Peyer's patch (tissue), 4 donors: ENCODE measurements around the gene TPM1. TPM values are rescaled to one million over a fixed set of nuclear protein-coding genes. Genes with fewer than 3 reads are reported as not detected.

Source experiments
- DNase-seq, 3 donors: peaks; one replicate each; pipeline ENCODE4 v3.0.0-alpha.2; 2017 to 2019
- H3K27ac ChIP-seq, 4 donors: fragments of 200-600 bp; sonication (generic); one replicate each; pipeline ENCODE4 v1.5.1; 2016 to 2019
- H3K27me3 ChIP-seq, 2 donors: fragments of 200-600 bp; sonication (generic); one replicate each; pipeline ENCODE4 v1.5.1; 2019
- H3K36me3 ChIP-seq, 3 donors: fragments of 200-600 bp; sonication (generic); one replicate each; pipeline ENCODE4 v1.5.1; 2016 to 2019
- H3K4me1 ChIP-seq, 4 donors: fragments of 200-600 bp; sonication (generic); one replicate each; pipeline ENCODE4 v1.5.1; 2016 to 2019
- H3K4me3 ChIP-seq, 4 donors: fragments of 200-600 bp; sonication (generic); 1 replicate in 3 of 4; 2 replicates in 1 of 4; pipeline ENCODE4 v1.5.1; 2016 to 2019; ENCODE audit warnings: mild to moderate bottlenecking in 1 of 4
- H3K9me3 ChIP-seq, 4 donors: fragments of 200-600 bp; sonication (generic); one replicate each; pipeline ENCODE4 v1.5.1; 2016 to 2019; ENCODE audit warnings: mild to moderate bottlenecking in 1 of 4
- POLR2A ChIP-seq, 2 donors: fragments of 450-650 bp; IDR thresholded peaks; one replicate each; pipeline ENCODE4 v1.5.1; 2017; ENCODE audit warnings: antibody characterized with exemption in 2 of 2, mild to moderate bottlenecking in 2 of 2, moderate library complexity in 2 of 2
- total RNA-seq, 4 donors: library from RNA; depleted of rRNA; stranded (reverse); fragments of >200 nt; gene quantifications; one replicate each; pipeline ENCODE4 v1.1.0, GENCODE V29; 2016
- TF ChIP-seq, protein P1 (sequence below), 6 experiments: fragments of 450-650 bp in 4 of 6; fragments of 200-600 bp in 2 of 6; sonication (generic) in 1 of 6; IDR thresholded peaks; one replicate each; pipeline ENCODE4 v1.5.1; 2017 to 2019; ENCODE audit warnings: antibody characterized with exemption in 6 of 6, mild to moderate bottlenecking in 3 of 6, moderate library complexity in 1 of 6

TPM1 gene
- total RNA-seq, 4 donors from 2014 or later = 555 to 997 (median 617) TPM

- H3K36me3 ChIP-seq = peaks cover 0 to 52% (median 0%) of the 10 kb centered on the region in 3 donors
- H3K4me3 ChIP-seq = no peak overlapping the region
- H3K27ac ChIP-seq = no peak overlapping the region
- no peaks in the 10 kb centered on the region for H3K9me3 ChIP-seq
- H3K4me1 ChIP-seq = peaks cover 0 to 10% (median 0%) of the 10 kb centered on the region in 4 donors
- no peaks in the 10 kb centered on the region for H3K27me3 ChIP-seq
- no peak for TF ChIP-seq POLR2A (IDR thresholded peaks at IDR 0.05)
- TF ChIP-seq, protein P1, sequence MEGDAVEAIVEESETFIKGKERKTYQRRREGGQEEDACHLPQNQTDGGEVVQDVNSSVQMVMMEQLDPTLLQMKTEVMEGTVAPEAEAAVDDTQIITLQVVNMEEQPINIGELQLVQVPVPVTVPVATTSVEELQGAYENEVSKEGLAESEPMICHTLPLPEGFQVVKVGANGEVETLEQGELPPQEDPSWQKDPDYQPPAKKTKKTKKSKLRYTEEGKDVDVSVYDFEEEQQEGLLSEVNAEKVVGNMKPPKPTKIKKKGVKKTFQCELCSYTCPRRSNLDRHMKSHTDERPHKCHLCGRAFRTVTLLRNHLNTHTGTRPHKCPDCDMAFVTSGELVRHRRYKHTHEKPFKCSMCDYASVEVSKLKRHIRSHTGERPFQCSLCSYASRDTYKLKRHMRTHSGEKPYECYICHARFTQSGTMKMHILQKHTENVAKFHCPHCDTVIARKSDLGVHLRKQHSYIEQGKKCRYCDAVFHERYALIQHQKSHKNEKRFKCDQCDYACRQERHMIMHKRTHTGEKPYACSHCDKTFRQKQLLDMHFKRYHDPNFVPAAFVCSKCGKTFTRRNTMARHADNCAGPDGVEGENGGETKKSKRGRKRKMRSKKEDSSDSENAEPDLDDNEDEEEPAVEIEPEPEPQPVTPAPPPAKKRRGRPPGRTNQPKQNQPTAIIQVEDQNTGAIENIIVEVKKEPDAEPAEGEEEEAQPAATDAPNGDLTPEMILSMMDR (IDR thresholded peaks at IDR 0.05) = no peak
- DNase-seq = no peak
These were observed 27.1 kb downstream of the TPM1 start for GRCh38 chr15:63069616-63070090.

DNA sequence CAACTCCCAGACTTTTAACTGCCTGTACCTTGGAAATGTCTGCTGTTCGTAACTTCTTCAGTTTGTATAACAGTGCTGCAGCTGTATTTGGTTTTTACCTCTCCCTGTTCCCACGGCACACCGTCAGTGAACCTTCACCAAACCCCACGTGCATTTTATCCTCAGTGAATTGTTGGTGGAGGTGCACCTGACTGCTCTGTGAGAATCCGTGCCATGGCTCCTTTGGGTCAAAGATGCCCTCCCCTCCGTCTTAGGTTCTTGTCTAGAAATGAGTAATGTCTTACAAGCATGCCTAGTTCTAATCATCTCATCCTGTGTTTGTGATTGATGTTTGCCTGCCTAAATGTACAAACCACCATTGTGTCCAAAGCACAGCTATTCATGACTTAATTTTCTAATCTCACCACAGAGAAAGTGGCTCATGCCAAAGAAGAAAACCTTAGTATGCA lies 28.2 kb downstream of the TPM1 start:
- H3K4me1 ChIP-seq = peaks cover 0 to 10% (median 0%) of the 10 kb centered on the region in 4 donors
- H3K4me3 ChIP-seq = no peak overlapping the region
- H3K27me3 ChIP-seq = no peaks in the 10 kb centered on the region
- peaks cover 0 to 42% (median 0%) of the 10 kb centered on the region in 3 donors for H3K36me3 ChIP-seq
- no peak for TF ChIP-seq POLR2A (IDR thresholded peaks at IDR 0.05)
- TF ChIP-seq, protein P1 (IDR thresholded peaks at IDR 0.05) = no peak
- DNase-seq = no peak
- no peak overlapping the region for H3K27ac ChIP-seq
- H3K9me3 ChIP-seq = no peaks in the 10 kb centered on the region

GRCh38 chr15:63071288-63071909 lies 28.9 kb downstream of the TPM1 start:
- H3K4me1 ChIP-seq = peaks cover 0 to 15% (median 0%) of the 10 kb centered on the region in 4 donors
- peaks cover 0 to 35% (median 0%) of the 10 kb centered on the region in 3 donors for H3K36me3 ChIP-seq
- H3K9me3 ChIP-seq = no peaks in the 10 kb centered on the region
- H3K27ac ChIP-seq = no peak overlapping the region
- DNase-seq = no peak
- no peak overlapping the region for H3K4me3 ChIP-seq
- TF ChIP-seq POLR2A (IDR thresholded peaks at IDR 0.05) = no peak
- TF ChIP-seq, protein P1 (IDR thresholded peaks at IDR 0.05) = no peak
- no peaks in the 10 kb centered on the region for H3K27me3 ChIP-seq

DNA sequence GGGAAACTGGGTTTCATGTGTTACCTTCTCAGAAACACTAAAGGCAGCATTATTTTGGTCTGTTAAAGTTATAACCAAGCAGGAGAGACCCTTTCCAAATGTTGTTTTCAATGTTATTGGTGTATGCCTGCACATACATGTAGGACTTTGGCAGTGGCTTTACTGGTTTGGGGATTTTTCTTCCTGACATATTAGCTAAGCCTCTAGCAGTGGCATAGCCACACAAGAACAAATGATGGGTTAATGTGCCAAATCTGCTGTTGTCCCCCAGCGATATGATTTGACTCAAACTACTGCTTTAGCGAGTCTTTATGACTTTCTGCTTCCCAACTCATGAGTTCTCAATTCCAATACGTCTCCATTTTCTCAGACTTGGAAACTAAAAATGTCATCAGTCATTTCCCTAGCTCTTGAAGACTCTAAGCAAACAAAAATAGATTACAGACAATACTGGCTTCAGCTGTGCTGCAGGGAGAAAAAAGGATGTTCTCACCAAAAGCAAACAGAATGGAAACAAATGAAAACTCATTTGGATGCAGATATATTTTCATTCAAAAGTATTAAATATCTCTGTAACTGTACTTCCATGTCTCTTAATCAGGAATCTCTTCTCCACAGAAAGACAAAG lies 29.6 kb downstream of the TPM1 start:
- H3K27ac ChIP-seq = peak overlapping the region in 2 of 4 donors; percentile 49 to 70

GRCh38 chr15:63072809-63073277 lies 30.3 kb downstream of the TPM1 start:
- peak overlapping the region in 2 of 4 donors; percentile 49 to 70 for H3K27ac ChIP-seq
- H3K4me1 ChIP-seq = peaks cover 0 to 20% (median 0%) of the 10 kb centered on the region in 4 donors
- DNase-seq = no peak
- no peak for TF ChIP-seq POLR2A (IDR thresholded peaks at IDR 0.05)
- TF ChIP-seq, protein P1 (IDR thresholded peaks at IDR 0.05) = no peak
- H3K36me3 ChIP-seq = peaks cover 0 to 23% (median 0%) of the 10 kb centered on the region in 3 donors
- no peak overlapping the region for H3K4me3 ChIP-seq
- H3K27me3 ChIP-seq = no peaks in the 10 kb centered on the region
- H3K9me3 ChIP-seq = no peaks in the 10 kb centered on the region

More for the DNA sequence above, 29.6 kb downstream of the TPM1 start:
- no peaks in the 10 kb centered on the region for H3K9me3 ChIP-seq
- no peak overlapping the region for H3K4me3 ChIP-seq
- no peak for DNase-seq
- TF ChIP-seq, protein P1 (IDR thresholded peaks at IDR 0.05) = no peak
- no peak for TF ChIP-seq POLR2A (IDR thresholded peaks at IDR 0.05)
- peaks cover 0 to 20% (median 0%) of the 10 kb centered on the region in 4 donors for H3K4me1 ChIP-seq
- H3K36me3 ChIP-seq = peaks cover 0 to 30% (median 0%) of the 10 kb centered on the region in 3 donors
- H3K27me3 ChIP-seq = no peaks in the 10 kb centered on the region
